A549 treated with GW870086 at 1 μM for 4 hours (cell line): ENCODE measurements around the gene PBRM1. TPM values are rescaled to one million over a fixed set of nuclear protein-coding genes. Genes with fewer than 3 reads are reported as not detected.

Experiments
- total RNA-seq: library from RNA; stranded (reverse); fragments of 200-300 nt; extraction: Qiagen RNA extraction; gene quantifications from 5 replicates; pipeline ENCODE4 v1.2.3, GENCODE V29; 2022; ENCODE audit warnings: low read depth

Gene PBRM1
- total RNA-seq, result 12.0 to 17.2 TPM (median 14.8 TPM) in 5 replicates

DNA sequence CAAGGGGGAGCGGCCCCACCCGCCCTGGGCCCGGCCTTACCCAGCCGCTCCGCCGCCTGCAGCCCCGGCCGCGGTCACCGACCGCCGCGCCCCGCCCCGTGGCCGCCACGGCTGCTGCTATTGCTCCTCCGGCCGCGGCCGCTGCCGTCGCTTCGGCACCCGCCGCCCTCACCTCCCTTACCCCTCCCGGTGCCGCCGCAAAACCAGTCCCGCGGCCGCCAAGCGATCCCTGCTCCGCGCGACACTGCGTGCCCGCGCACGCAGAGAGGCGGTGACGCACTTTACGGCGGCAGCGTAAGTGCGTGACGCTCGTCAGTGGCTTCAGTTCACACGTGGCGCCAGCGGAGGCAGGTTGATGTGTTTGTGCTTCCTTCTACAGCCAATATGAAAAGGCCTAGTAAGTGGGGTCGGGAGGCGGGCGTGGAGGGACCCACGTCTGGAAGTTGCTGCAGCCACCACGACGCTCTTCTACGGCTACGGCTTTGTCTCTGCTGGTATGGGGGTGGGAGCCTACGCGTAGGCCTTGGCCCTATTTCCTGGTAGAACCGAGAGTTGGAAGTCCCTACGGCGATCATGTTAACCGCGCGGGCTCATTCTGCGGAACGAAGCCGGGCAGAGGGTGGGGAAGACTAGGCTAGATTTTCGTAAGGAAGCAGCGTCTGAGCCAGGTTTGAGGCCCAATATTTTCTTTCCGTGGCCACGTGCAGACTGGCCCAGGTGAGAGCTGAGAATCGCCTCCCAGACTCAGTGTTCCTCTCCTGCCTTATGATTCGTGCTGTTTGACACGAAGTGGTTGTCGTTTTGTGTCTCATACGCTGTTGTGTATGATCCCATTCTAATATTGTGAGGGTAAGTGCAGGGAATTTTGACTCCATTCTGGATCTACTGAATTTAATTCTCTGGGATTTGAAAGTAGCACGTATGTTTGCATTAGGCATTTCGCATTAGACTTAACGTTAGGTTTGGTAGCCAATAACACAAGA is at the start of gene PBRM1, which contains the start of gene GNL3:
Gene PBRM1, minus strand, starts transcription at position 205 of the 983 bp plus-strand sequence.
Gene GNL3, plus strand, starts transcription at position 324 of the 983 bp plus-strand sequence. Its CDS starts 61 bp downstream, at position 385.

DNA sequence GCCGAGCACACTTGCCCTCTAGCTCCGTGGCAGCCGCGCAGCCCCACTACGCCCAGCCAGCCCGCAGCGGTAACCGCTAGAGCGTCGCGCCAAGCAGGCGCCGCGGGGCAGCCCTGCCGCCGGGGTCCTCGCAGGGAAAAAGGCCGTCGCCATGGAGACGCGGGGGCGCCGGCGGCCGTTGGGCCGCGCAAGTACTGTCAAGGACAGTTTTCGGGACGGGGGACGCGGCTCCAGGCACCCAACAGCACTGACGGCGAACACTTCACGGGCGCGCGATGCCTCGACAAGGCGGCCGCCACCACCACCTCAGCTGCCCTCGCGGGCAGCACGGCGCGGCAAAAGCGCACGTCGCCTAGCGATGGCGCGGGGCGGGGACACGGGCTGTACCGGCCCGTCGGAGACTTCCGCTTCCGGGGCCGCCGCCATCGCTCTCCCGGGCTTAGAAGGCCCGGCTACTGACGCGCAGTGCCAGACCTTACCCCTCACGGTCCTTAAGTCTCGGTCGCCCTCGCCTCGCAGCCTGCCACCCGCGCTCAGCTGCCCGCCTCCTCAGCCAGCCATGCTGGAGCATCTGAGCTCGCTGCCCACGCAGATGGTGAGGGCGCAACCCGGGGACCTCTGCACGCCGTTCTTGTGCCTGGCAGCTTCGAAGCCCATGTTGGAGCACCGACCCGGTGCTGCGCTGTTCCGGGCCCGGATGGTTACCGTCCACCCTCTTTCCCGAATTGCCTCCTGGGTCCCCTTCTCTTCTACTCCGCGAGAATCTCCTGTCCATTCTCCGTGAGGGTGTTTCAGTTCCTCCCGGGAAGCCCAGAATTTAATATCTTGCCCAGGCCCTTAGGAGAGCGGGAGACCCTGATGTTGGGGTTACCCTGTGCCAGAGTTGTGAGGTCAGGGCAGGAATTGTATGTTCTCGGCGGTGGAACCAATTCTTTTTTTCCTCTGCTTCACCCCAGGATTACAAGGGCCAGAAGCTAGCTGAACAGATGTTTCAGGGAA is 20.3 kb upstream of the PBRM1 start, which contains the start of the genes GLT8D1 and SPCS1:
Gene GLT8D1, minus strand, starts transcription at position 104 of the 999 bp plus-strand sequence. CDS start 5,331 bp downstream, outside the sequence.
Gene SPCS1, plus strand, starts transcription at position 419 of the 999 bp plus-strand sequence. Its CDS starts 141 bp downstream, at position 560.

DNA sequence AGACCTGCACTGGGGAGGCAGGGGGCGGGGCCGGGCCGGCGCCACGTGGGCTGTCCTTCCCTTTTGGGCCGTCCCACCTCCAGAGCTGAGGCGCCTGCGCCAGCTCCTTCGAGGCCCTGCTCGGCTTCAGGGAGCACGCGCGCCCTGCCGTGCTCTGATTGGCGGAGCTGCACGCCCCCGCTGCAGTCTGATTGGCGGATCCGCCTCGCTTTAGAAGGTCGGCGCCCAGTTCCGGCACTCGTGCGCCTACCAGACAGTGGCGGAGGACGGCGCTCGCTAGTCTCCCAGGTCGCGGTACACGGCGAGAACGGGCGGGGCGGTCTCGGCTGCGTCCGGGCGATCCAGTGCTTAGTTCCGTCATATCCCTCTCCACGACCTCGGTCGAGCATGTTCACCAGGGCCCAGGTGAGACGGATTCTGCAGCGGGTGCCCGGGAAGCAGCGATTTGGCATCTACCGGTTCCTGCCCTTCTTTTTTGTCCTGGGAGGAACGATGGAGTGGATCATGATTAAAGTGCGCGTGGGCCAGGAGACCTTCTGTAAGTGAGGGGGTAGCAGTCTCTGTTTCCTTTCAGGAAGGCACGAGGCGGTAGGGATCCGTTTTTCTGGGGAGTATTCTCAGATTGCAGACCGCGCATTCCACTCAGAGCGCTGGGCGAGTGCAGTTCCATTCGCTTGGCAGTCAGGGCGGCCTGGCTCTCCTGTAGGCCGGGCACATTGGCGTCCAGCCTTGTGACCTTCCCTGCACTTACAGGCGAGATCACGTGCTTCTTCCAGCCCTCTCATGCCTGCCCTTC is 149.1 kb downstream of the PBRM1 start, which contains the start of gene UQCC5:
Gene UQCC5, plus strand, starts transcription at position 237 of the 796 bp plus-strand sequence. Its CDS starts 151 bp downstream, at position 388.

DNA sequence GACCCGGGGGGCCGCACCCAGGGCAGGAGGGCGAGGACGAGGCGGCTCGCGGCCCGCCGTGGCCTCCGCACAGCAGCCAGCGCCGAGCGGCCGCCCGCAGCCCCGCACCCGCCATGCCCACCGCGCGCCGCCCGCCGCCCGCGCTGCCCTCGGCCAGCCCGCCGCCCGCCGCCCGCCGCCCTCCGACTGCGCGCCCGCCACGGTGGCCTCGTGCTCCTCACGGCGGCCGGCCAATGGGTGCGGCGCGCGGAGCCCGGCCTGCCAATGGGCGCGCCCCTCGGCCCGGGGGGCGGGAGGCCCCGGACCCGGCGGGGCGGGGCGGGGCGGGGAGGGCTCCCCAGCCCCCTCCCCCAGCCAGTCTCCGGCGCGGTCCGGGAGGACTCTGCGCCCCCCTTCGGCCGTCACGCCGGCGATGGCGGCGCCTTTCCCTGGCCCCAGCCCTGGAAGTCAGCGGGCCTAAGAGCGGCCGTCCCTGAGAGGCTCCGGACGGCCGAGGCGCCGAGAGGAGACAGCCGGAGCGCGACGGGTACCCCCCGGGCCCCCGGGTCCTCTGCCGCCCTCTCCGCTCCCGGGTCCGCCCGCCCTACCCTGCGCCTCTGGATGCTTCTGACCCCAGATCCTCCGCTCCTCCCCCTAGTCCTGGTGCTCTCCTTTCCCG is 152.0 kb downstream of the PBRM1 start, which contains the start of gene NT5DC2:
Gene NT5DC2, minus strand, starts transcription at position 235 of the 658 bp plus-strand sequence. Its CDS starts 120 bp downstream, at position 115.

Other genes starting within 250 kb of the PBRM1 start
- gene SEMA3G, start 240.8 kb downstream of the PBRM1 start, total RNA-seq, result 0.08 to 0.13 TPM (median 0.13 TPM) in 5 replicates
- 1.1 to 1.9 TPM (median 1.6 TPM) in 5 replicates for gene TNNC1, start 231.9 kb downstream of the PBRM1 start, total RNA-seq
- gene NISCH, start 230.3 kb downstream of the PBRM1 start, total RNA-seq, result 11.3 to 14.1 TPM (median 13.6 TPM) in 5 replicates
- 0.07 to 0.32 TPM (median 0.14 TPM) in 4 of 5 replicates, not detected in the other for gene STAB1, start 190.6 kb downstream of the PBRM1 start, total RNA-seq
- gene NT5DC2, start 152.1 kb downstream of the PBRM1 start, total RNA-seq, result 76.9 to 104 TPM (median 97.2 TPM) in 5 replicates
- gene UQCC5, start 149.3 kb downstream of the PBRM1 start, total RNA-seq, result 55.5 to 78.7 TPM (median 61.5 TPM) in 5 replicates
- 93.4 to 131 TPM (median 97.8 TPM) in 5 replicates for gene GNL3, start 119 bp upstream of the PBRM1 start, total RNA-seq
- 31.7 to 39.6 TPM (median 38.2 TPM) in 5 replicates for gene GLT8D1, start 19.9 kb upstream of the PBRM1 start, total RNA-seq
- gene SPCS1, start 20.2 kb upstream of the PBRM1 start, total RNA-seq, result 147 to 172 TPM (median 165 TPM) in 5 replicates
- gene NEK4, start 85.0 kb upstream of the PBRM1 start, total RNA-seq, result 10.7 to 14.5 TPM (median 14.0 TPM) in 5 replicates
- gene ITIH1, start 91.7 kb upstream of the PBRM1 start, total RNA-seq, result not detected in 5 replicates
- gene ITIH3, start 108.9 kb upstream of the PBRM1 start, total RNA-seq, result 0.08 to 0.22 TPM (median 0.17 TPM) in 4 of 5 replicates, not detected in the other
- gene ITIH4, start 144.8 kb upstream of the PBRM1 start, total RNA-seq, result 0.47 to 1.7 TPM (median 0.97 TPM) in 5 replicates
- gene MUSTN1, start 149.1 kb upstream of the PBRM1 start, total RNA-seq, result 0.35 TPM in 1 of 5 replicates, not detected in the others
- 5.9 to 9.4 TPM (median 7.7 TPM) in 5 replicates for gene STIMATE, start 211.6 kb upstream of the PBRM1 start, total RNA-seq